ENCODE data around the gene LRRC7.

DNA sequence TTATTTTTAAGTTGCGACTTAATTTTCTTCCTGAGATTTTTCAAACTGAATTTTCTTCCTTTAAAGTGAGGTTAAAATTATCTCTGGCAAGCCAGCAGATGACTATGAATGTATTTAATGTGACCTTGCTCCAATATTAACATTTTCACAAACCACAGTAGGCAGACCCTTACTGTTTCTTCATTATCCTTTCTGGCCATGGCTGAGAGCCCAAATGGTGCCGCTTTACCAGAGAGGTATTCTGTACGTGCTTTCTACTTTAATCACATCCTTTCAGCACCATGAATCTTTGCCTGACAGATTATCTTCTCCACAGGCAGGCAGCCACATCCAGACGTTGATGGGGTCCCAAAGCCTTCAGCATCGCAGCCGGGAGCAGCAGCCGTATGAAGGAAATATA is 508.0 kb downstream of the LRRC7 start:
- TF ChIP-seq CTCF (conservative IDR thresholded peaks at IDR 0.05; ENCODE audit: low read depth in 2 of 2) (no peak), EZH2phosphoT487 (IDR thresholded peaks at IDR 0.05; ENCODE audit: unreplicated experiment) (no peak), EZH2 (IDR thresholded peaks at IDR 0.05; ENCODE audit: low read depth, unreplicated experiment) (no peak), POLR2AphosphoS5 (IDR thresholded peaks at IDR 0.05; ENCODE audit: low read depth) (no peak)
